ENCODE measurements around the gene INCA1.

DNA sequence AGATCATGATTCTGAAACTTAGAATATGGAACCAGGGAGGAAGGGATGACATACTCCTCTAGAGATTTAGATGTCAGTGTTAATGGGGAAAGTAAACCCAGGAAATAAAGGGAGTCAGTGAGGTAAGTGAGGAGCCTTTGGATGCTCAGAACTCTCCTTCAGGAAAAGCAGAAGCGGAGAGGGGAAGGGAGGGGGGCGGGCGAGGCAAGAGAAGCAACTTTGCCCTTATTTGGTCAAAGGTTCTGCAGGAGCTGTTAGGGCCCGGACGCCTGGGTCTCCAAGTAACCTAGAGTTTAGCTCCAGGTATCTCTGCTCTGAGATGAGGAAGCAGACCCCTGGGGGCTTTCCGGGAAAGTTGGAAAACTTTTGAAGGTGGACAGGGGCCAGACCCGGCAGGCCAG is 50.3 kb downstream of the INCA1 start:
- TF ChIP-seq, protein P1, sequence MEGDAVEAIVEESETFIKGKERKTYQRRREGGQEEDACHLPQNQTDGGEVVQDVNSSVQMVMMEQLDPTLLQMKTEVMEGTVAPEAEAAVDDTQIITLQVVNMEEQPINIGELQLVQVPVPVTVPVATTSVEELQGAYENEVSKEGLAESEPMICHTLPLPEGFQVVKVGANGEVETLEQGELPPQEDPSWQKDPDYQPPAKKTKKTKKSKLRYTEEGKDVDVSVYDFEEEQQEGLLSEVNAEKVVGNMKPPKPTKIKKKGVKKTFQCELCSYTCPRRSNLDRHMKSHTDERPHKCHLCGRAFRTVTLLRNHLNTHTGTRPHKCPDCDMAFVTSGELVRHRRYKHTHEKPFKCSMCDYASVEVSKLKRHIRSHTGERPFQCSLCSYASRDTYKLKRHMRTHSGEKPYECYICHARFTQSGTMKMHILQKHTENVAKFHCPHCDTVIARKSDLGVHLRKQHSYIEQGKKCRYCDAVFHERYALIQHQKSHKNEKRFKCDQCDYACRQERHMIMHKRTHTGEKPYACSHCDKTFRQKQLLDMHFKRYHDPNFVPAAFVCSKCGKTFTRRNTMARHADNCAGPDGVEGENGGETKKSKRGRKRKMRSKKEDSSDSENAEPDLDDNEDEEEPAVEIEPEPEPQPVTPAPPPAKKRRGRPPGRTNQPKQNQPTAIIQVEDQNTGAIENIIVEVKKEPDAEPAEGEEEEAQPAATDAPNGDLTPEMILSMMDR (conservative IDR thresholded peaks at IDR 0.05) = no peak
- no peak for TF ChIP-seq ZFX (IDR thresholded peaks at IDR 0.05)

Measured in C4-2B (cell line).